ENCODE measurements around the gene PRLH.

The PRLH gene

GRCh38 chr2:237540223-237540775 lies 26.1 kb upstream of the PRLH start:
- no peak for DNase-seq

- no peak for DNase-seq
Measured at GRCh38 chr2:237540823-237541222, 25.6 kb upstream of the PRLH start.

- DNase-seq = no peak
Measured at GRCh38 chr2:237541243-237541642, 25.1 kb upstream of the PRLH start.

GRCh38 chr2:237542001-237542704 lies 24.2 kb upstream of the PRLH start:
- no peak for DNase-seq

- DNase-seq = no peak
Measured at GRCh38 chr2:237546040-237546875, 20.1 kb upstream of the PRLH start.

- no peak for DNase-seq
Measured at GRCh38 chr2:237546876-237547395, 19.4 kb upstream of the PRLH start.

- DNase-seq = no peak
Measured at GRCh38 chr2:237547841-237548416, 18.4 kb upstream of the PRLH start.

GRCh38 chr2:237549216-237549615 lies 17.2 kb upstream of the PRLH start:
- no peak for DNase-seq

- DNase-seq = no peak
Measured at GRCh38 chr2:237549643-237550415, 16.5 kb upstream of the PRLH start.

- DNase-seq = no peak
Measured at GRCh38 chr2:237551071-237551574, 15.3 kb upstream of the PRLH start.

- DNase-seq = no peak
Measured at GRCh38 chr2:237552908-237553307, 13.5 kb upstream of the PRLH start.

GRCh38 chr2:237553948-237554347 lies 12.4 kb upstream of the PRLH start:
- DNase-seq = no peak

GRCh38 chr2:237555560-237555959 lies 10.8 kb upstream of the PRLH start:
- DNase-seq = no peak

GRCh38 chr2:237556773-237557632 lies 9.4 kb upstream of the PRLH start:
- no peak for DNase-seq

GRCh38 chr2:237557633-237558015 lies 8.8 kb upstream of the PRLH start:
- DNase-seq = no peak

GRCh38 chr2:237558961-237559641 lies 7.3 kb upstream of the PRLH start:
- no peak for DNase-seq

GRCh38 chr2:237561221-237561620 lies 5.2 kb upstream of the PRLH start:
- DNase-seq = no peak

- DNase-seq = no peak
Measured at GRCh38 chr2:237563816-237564215, 2.6 kb upstream of the PRLH start.

- DNase-seq = no peak
Measured at GRCh38 chr2:237564526-237565131, 1.7 kb upstream of the PRLH start.

- no peak for DNase-seq
Measured at GRCh38 chr2:237565974-237566373, 400 bp upstream of the PRLH start.

Measured in NCI-H2081 treated with DMSO at 0.1 percent for 48 hours (cell line).